Tibial artery (tissue), 4 donors: ENCODE data around the gene SP110.

ENCODE experiments used
- DNase-seq, 2 donors: peaks; one replicate each; pipeline ENCODE4 v3.0.0-alpha.2; 2019
- H3K27ac ChIP-seq, 2 donors: fragments of 200-600 bp; sonication (generic) in 1 of 2; 1 replicate in 1 of 2; 2 replicates in 1 of 2; pipeline ENCODE4 v1.5.1; 2018 to 2019; ENCODE audit warnings: mild to moderate bottlenecking in 1 of 2
- H3K27me3 ChIP-seq, 2 donors: fragments of 200-600 bp; sonication (generic) in 1 of 2; one replicate each; pipeline versions ENCODE4 v1.5.1 to v1.6.0; 2016 to 2019
- H3K36me3 ChIP-seq, 3 donors: fragments of 200-600 bp; sonication (generic) in 2 of 3; one replicate each; pipeline ENCODE4 v1.5.1; 2016 to 2019; ENCODE audit warnings: mild to moderate bottlenecking in 2 of 3
- H3K4me1 ChIP-seq, 4 donors: fragments of 200-600 bp; sonication (generic) in 2 of 4; 1 replicate in 3 of 4; 2 replicates in 1 of 4; pipeline ENCODE4 v1.5.1; 2016 to 2019
- H3K4me3 ChIP-seq, 2 donors: fragments of 200-600 bp; sonication (generic) in 1 of 2; 1 replicate in 1 of 2; 2 replicates in 1 of 2; pipeline ENCODE4 v1.5.1; 2018 to 2019; ENCODE audit warnings: mild to moderate bottlenecking in 2 of 2
- H3K9me3 ChIP-seq, 3 donors: fragments of 200-600 bp; sonication (generic) in 1 of 3; one replicate each; pipeline ENCODE4 v1.5.1; 2016 to 2019
- intact Hi-C: fragments of 100-400 bp; cut with DNase I; formaldehyde crosslinking; loops from one replicate; pipeline ENCODE4 v1.15.0; 2023; ENCODE audit warnings: low total_unique reads
- TF ChIP-seq, protein P1 (sequence below), 2 experiments: fragments of 200-600 bp in 1 of 2; fragments of 450-650 bp in 1 of 2; IDR thresholded peaks; one replicate each; pipeline ENCODE4 v1.5.1; 2017 to 2019; ENCODE audit warnings: antibody characterized with exemption in 2 of 2, mild to moderate bottlenecking in 1 of 2, moderate library complexity in 1 of 2

The SP110 gene

DNA sequence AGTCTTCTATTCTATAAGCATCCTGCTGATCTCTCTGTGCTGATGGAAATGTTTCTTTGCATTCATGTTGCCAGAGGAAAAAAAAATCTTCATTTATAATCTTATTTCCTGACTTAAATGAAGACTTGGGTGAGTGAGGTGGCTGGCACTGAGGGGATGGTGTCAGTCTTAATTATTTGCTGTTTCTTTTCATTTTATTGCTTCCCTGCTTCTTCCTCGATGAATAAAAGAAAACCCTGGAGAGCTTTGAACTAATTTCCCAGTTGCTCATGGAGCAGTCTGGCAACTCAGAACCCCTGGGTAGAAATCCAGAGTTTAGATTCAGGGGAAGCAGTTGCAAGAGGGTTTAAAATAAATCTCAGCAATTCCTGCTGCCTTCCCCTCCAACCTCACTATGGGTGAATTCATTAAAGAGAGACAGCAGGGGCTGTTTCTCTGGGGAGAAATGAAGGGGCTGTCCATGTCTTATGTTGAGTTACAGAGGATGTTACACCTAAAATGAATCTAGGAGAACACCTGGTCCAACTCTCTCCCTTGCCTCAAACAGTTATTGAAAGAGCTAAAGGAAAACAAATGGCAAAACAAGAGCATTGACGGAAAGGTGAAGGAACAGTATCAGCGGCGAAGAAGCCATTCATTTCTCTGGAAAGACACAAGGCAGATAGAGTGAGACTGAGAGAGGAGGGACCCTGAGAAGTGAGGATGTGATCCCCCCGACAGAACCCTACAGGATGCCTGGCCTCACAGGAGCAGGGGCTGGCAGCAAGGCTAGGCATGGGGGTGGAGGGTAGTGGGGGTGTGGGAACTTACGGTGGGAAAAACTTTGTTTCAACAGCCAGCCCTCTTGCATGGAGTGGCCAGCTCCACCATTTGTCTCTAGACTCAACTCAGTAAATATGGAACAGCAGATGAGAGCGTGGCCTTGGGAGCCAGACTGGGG, 41.0 kb downstream of the SP110 start:
- intact Hi-C loops, result no loop called here
- peaks cover 72 to 99% (median 84%) of the 10 kb centered on the region in 3 donors for H3K36me3 ChIP-seq
- H3K4me1 ChIP-seq, result no peaks in the 10 kb centered on the region
- DNase-seq, result no peak
- no peak overlapping the region for H3K27ac ChIP-seq
- H3K9me3 ChIP-seq, result no peaks in the 10 kb centered on the region
- TF ChIP-seq, protein P1, sequence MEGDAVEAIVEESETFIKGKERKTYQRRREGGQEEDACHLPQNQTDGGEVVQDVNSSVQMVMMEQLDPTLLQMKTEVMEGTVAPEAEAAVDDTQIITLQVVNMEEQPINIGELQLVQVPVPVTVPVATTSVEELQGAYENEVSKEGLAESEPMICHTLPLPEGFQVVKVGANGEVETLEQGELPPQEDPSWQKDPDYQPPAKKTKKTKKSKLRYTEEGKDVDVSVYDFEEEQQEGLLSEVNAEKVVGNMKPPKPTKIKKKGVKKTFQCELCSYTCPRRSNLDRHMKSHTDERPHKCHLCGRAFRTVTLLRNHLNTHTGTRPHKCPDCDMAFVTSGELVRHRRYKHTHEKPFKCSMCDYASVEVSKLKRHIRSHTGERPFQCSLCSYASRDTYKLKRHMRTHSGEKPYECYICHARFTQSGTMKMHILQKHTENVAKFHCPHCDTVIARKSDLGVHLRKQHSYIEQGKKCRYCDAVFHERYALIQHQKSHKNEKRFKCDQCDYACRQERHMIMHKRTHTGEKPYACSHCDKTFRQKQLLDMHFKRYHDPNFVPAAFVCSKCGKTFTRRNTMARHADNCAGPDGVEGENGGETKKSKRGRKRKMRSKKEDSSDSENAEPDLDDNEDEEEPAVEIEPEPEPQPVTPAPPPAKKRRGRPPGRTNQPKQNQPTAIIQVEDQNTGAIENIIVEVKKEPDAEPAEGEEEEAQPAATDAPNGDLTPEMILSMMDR (IDR thresholded peaks at IDR 0.05), result no peak
- H3K4me3 ChIP-seq, result no peak overlapping the region
- H3K27me3 ChIP-seq, result no peaks in the 10 kb centered on the region

DNA sequence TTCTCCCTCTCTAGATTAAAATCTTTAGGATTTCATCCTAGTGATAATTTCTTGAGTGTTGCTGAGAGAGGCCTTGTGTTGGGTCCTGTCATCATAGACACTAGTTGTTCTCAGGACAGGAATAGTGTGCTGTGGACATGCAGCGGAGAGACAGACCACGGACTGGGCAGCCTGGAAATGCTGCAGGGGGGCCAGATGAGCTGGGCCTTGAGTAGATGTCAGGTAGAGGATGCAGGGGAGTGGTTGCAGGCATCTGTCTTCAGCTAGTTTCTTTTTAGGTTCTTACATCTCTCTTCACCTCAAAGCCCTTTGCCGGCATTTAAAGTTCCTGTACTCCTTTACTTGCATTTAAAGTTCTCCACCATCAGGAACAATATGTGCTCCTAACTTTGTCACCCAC, 42.8 kb downstream of the SP110 start:
- H3K9me3 ChIP-seq, result no peaks in the 10 kb centered on the region
- H3K36me3 ChIP-seq, result peaks cover 67 to 97% (median 68%) of the 10 kb centered on the region in 3 donors
- intact Hi-C loops, result no loop called here
- DNase-seq, result no peak
- TF ChIP-seq, protein P1 (IDR thresholded peaks at IDR 0.05), result no peak
- no peak overlapping the region for H3K27ac ChIP-seq
- H3K4me3 ChIP-seq, result no peak overlapping the region
- no peaks in the 10 kb centered on the region for H3K4me1 ChIP-seq
- no peaks in the 10 kb centered on the region for H3K27me3 ChIP-seq

DNA sequence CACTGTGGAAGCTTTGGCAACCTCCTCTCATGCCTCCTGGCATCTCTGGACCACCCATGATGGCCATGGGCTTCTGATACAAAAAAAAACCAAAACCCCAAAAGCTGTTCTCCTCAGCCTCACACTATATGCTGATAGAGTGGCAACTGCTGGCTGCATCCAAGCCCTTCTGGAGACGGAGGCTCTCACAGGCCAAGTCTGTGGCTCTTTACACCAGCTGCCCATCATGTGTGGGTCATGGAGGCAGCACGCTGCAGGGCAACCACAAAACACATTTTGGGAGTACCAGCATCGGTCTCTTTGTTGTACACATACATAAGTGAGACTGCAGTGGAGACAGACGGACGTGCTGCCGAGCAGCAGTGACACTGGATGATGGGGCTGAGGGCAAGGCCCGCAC, 45.3 kb downstream of the SP110 start:
- no peak overlapping the region for H3K27ac ChIP-seq
- DNase-seq, result no peak
- H3K27me3 ChIP-seq, result no peaks in the 10 kb centered on the region
- TF ChIP-seq, protein P1 (IDR thresholded peaks at IDR 0.05), result no peak
- H3K36me3 ChIP-seq, result peaks cover 48 to 82% (median 57%) of the 10 kb centered on the region in 3 donors
- intact Hi-C loops, result no loop called here
- H3K9me3 ChIP-seq, result no peaks in the 10 kb centered on the region
- no peaks in the 10 kb centered on the region for H3K4me1 ChIP-seq
- H3K4me3 ChIP-seq, result no peak overlapping the region

DNA sequence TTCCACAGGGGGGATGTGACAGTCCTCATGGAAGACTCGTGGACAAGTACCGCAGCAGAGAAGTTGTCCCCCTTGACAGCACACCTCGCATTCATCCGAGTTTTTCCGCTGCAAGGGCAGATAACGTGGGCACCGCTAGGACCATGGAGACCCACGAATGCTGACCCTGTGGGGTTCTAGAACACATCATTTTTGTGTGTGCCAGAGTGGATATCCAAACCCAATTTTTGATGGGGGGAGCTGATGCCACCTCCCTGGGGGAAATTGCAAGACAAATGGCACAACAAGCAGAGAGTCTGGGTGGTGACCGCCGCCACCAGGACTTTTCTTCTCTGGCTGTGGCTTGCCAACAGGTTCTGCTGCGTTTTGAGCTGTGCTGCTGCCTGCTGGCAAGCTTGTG, 46.9 kb downstream of the SP110 start:
- intact Hi-C loops, result no loop called here
- Histone ChIP-seq H3K9me3 (no peaks in the 10 kb centered on the region), H3K27ac (no peak overlapping the region), H3K4me3 (no peak overlapping the region), H3K36me3 (peaks cover 46 to 70% (median 58%) of the 10 kb centered on the region in 3 donors), H3K4me1 (no peaks in the 10 kb centered on the region), H3K27me3 (no peaks in the 10 kb centered on the region)
- no peak for DNase-seq
- TF ChIP-seq, protein P1 (IDR thresholded peaks at IDR 0.05), result no peak

DNA sequence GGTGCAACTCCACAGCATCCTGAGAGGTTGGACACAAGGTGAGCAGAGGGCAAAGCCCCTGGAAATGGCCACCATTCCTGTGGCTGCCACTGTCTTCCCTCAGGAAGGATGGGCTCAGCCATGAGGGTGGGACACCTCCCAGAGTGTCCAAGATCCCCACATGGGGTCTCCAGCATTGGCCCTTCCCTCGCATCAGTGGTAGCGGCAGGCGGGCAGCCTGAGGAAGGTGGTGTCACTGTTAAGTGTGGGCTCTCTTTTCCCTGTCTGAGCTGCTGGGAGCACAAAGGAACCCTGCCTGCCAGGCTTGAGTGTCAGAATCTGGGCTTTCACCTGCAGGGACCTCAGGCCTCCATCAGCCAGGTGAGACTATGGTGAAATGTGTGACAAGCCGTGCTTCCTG, 47.6 kb downstream of the SP110 start:
- TF ChIP-seq, protein P1 (IDR thresholded peaks at IDR 0.05), result no peak
- H3K27ac ChIP-seq, result no peak overlapping the region
- H3K36me3 ChIP-seq, result peaks cover 46 to 70% (median 58%) of the 10 kb centered on the region in 3 donors
- H3K4me3 ChIP-seq, result no peak overlapping the region
- no peaks in the 10 kb centered on the region for H3K27me3 ChIP-seq
- no peaks in the 10 kb centered on the region for H3K4me1 ChIP-seq
- intact Hi-C loops, result no loop called here
- DNase-seq, result no peak
- H3K9me3 ChIP-seq, result no peaks in the 10 kb centered on the region
